EL (cell line): Measurements from ENCODE around the gene KDM4C.

Experiments
- DNase-seq: peaks from one replicate; pipeline ENCODE4 v3.0.0-alpha.2; 2016

KDM4C gene

DNA sequence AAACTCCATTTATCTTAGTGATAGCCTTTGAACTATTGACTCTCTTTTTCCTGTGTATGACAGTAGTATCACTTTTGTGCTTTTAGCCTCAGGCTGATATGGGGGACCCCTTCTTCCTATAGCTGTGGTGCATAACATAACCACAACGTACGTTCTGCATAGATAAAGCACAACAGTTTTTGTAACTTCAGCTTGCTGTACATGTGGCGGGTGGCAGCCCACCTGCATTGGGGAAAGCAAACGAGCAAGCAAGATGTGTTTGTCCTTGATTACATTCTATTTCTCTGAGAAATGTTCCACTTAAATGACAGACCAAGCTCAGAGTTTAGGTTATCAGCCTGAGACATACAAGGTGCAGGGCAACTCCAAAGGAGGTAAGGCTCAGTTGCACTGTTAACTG is 309.4 kb downstream of the KDM4C start:
- DNase-seq, result no peak

DNA sequence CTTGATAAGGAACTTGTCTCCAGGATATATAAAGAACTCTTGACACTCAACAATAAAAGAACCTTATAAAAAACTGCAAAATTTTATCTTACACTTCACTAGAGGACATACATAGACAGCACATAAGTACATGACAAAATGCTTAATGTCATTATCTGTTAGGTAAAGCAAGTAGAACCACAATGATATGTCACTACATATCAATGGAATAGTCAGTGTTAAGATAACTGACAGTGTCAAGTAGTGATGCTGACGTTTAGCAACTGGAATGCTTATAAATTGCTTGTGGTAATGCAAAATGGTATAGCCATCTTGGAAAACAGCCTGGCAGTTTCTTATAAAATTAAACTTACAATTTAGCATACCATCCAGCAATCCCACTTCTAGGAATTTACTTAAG is 314.1 kb downstream of the KDM4C start:
- no peak for DNase-seq

GRCh38 chr9:7073706-7074105 is 315.9 kb downstream of the KDM4C start:
- no peak for DNase-seq

- no peak for DNase-seq
Observed at GRCh38 chr9:7075154-7075553, 317.4 kb downstream of the KDM4C start.

GRCh38 chr9:7079051-7079450 is 321.3 kb downstream of the KDM4C start:
- no peak for DNase-seq

GRCh38 chr9:7081065-7081600 is 323.4 kb downstream of the KDM4C start:
- DNase-seq, result no peak

DNA sequence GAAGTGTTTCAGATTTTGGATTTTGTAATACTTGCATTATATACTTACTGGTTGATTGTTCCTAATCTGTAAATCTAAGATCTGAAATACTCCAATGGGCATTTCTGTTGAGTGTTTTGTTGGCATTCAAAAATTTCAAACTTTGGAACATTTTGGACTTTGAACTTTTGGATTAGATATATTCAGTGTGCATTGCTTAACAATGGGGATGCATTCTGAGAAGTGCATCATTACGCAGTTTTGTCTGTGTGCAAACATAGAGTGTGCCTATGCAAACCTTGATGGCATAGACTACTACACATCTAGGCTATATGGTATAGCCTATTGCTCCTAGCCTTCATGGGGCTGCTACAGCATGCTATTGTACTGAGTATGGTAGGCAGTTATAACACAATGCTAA is 325.4 kb downstream of the KDM4C start:
- DNase-seq, result no peak

DNA sequence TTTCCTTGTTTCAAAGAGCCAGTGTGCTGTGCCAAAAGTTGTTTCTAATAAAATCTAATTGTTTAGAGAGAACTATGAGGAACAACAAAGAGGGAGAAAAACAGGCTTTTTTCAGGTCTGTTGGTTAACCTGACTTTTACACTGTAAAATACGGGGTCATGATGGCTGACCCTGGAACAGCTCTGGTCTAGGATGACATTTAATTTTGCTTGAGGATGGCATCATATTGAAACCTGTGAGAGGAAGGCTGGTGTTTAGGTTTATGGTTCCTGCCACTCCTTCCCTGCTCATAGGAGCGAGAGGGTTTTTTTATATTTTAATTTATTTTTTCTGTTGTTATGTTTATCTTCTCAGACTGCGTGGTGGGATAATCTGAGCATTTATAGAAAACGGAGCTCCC is 327.6 kb downstream of the KDM4C start:
- no peak for DNase-seq

DNA sequence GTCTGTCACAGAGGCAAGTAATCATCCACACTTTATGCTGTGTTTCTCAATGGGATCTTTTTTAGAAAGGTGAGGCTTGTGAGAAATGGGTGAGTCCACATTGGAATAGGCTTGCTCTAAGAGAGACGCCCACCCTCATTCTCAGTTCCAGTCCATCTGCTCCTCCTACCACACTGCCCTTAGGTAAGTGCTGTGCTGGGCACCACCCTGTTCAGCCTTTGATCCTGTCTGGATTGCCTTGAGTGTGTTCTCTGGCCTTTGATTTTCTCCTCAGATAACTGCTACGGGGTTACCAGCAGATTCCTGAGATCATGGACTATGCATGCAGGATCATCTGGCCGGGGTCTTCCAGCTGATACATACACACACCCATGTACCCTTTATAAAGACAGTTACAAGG is 328.6 kb downstream of the KDM4C start:
- DNase-seq, result no peak

GRCh38 chr9:7088611-7089010 is 330.8 kb downstream of the KDM4C start:
- no peak for DNase-seq

DNA sequence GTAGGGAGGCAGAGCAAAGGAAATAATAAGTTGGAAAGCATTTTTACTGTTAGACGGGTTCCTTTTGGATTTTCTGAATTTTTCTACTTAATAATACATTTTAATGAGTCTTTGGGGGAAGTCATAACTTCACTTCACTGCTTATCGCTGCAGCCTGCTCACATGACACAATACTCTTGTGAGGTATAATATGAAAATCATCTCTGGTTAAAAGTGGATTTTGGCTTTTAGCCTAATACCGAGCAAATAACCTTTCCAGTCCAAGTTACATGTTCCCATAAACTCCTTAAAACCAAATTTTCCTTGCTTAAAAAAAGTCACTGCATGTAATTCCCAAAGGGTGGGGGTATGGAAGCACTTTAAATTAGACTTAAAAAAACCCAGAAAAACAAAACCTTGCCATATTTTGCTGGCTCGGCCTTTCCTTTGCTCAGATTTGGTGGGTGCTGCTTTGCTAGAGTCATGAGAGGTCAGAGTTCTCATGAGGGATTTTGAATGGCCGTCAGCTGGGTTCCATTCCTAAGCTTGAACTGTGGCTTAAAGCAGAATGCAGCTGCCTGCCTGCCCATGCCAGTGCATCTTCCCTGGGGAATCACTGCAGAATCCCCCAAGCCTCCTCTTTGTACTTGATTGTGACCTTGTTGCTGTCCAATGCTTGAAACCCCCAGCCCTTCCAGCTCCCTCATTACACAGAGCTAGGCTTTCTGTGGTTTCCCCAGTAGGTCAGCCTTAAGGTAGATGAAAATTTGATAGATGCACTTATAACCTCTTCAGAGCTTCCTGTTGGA is 331.8 kb downstream of the KDM4C start:
- no peak for DNase-seq

GRCh38 chr9:7093040-7093439 is 335.3 kb downstream of the KDM4C start:
- no peak for DNase-seq

- peak; percentile 4 for DNase-seq
Observed at GRCh38 chr9:7094052-7094451, 336.3 kb downstream of the KDM4C start.

DNA sequence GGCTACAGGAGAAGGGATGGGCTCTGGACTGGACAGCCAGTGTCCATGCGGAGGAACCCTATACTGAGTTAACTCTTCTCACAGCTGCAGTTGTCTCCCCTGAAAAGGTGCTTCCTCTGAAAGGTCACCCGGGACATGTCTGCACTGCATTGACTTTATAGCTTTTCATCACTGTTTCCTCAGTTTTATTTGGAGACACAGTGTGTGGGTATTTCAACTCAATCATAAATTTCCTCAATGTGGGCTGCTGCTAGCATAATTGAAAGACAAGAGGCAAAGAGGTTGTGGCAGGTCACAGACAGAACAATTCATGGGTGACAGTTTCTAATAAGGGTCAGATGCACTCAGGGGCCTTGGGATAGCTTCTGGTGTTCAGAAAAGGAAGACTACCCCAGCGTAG is 336.8 kb downstream of the KDM4C start:
- no peak for DNase-seq

DNA sequence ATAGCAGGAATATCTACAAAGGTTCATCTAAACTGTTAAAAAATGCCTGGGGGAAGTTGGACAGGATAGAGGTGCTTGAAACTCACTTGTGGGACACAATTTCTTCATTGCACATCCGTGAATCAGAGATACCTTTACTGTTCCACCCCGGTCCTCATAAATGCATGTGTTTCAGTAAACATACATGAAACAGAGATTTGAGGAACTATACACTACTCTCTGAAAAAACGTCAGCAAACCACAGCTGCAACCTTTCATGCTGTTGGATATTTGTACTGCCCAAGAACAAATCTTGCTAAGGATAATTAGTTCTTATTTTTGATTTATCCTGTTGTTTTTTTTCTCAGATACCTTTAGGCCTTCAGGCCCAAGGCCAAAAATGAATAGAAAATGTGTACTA is 337.3 kb downstream of the KDM4C start:
- DNase-seq, result no peak

DNA sequence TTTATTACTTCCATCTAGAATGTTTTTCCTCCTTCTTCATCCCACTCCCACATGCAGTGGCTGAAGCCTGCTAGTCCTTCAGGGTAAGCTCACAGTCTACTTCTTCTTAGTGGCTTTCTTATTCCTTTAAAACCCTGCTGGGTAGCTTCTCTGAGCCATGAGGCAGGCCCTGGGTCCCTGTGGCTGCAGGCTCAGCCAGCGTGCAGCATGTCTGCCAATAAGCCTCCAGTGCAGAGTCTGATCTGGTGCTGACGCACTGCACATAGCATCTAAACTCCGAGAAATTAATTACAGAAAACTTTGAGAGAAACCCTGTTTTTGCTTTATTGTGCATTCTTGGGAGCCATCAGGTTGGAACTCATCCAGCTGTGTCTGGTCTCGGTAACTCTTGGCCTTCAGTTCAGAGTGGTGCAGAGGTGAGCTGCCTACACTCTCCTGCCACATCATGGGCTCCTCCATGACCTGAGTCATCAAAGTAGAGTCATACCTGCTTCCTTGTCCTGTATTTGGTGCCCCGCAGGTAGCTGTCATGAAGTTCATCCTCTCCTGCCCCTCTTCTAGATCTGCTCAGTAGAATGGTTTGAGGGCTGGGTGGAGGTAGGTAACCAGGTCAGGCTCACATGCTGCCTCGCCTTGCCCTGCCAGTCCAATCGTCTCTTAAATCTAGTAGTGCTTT is 339.4 kb downstream of the KDM4C start:
- no peak for DNase-seq

GRCh38 chr9:7097785-7098752 is 340.3 kb downstream of the KDM4C start:
- no peak for DNase-seq

DNA sequence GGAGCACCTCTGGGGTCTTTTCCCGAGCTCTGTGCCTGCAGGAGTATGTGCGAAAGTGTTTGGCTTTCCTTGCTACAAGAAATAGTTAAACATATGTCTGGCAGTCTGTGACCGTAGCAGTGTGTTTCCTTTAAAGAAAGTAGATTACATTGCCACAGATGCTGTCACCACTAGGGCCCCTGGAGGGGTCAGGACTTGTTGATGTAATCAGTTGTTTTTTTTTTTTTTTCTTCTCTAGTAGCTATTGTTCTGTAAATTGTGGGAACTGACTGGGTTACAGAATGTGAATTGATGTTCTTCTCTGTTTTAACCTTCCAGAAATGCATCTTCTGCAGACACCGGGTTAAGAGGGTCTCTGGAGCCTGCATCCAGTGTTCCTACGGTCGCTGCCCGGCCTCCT is 345.6 kb downstream of the KDM4C start:
- DNase-seq, result no peak

- no peak for DNase-seq
Observed at GRCh38 chr9:7103771-7104170, 346.0 kb downstream of the KDM4C start.

DNA sequence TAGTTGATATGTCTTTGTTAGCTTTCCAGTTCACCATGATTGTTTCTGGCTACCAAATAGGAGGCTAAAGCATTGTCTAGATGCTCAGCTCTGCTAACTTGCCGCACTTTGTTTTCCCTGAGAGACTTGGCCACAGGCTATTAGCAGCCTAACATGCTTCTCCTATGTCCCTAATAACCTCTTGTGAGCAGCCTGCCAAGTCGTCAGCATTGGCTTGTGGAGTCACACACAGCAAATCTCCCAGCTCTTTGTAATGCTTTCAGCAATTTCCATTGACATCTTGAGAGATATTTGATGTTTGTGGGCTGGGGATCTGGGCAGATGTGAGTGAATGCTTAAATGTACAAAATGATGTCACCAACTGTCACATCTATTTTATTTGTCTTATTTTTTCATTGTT is 346.9 kb downstream of the KDM4C start:
- DNase-seq, result no peak

DNA sequence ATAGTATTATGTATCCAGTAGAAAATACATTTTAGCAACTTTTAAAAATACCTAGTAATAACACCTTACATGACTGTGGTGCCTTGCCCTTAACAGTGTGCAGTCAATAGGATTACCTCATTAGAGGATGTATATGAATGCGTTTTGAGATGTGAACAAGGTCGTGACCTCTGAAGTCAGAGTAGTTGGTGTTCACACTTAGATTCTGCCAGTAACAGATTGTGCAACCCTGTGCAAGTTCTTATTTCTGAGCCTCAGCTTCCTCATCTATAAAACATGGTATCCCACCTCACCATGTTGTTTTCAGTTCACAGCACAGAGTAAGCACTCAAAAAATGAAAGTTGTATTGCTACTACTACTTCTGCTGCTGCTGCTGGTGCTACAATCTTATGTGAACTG is 347.3 kb downstream of the KDM4C start:
- no peak for DNase-seq

DNA sequence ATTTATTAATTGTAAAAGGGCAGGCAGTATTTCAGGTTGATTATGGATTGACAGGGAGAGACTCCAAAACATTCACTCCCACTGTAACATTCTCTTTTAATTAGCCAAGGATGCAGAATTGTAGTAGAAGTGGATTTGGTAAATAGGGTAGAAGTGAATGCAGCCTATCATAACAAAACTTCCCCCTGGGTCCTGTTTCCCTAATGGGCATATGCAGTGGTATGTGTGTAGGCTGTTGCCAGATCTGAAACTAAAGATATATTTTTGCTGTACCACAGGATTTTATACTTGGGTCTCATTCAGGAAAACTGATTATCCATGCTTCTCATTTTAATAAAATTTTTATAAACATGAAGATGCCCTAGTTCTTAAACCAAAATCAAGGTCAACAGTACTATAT is 351.2 kb downstream of the KDM4C start:
- no peak for DNase-seq

GRCh38 chr9:7111413-7111812 is 353.6 kb downstream of the KDM4C start:
- no peak for DNase-seq
